D721Med (cell line): ENCODE results near the gene ZNF469.
"Not testable (repeated sequence)": the region's sequence is repeated elsewhere in the genome, so short reads cannot be mapped to it uniquely, and the experiment has no call there.

Experiments
- DNase-seq: peaks from one replicate; pipeline ENCODE4 v3.0.0; 2011; ENCODE audit warnings: low spot score; ENCODE audit not compliant: insufficient read length
- FAIRE-seq: peaks from 2 replicates; lab custom pipeline; 2011; peaks lifted over from hg19 to GRCh38; lab: Jason Lieb, UNC
- CTCF ChIP-seq: IDR thresholded peaks from 2 replicates; pipeline ENCODE4 v1.5.1; 2012; ENCODE audit warnings: mild to moderate bottlenecking, control low read depth; ENCODE audit not compliant: insufficient read depth; ENCODE audit errors: missing control alignments

The ZNF469 gene

DNA sequence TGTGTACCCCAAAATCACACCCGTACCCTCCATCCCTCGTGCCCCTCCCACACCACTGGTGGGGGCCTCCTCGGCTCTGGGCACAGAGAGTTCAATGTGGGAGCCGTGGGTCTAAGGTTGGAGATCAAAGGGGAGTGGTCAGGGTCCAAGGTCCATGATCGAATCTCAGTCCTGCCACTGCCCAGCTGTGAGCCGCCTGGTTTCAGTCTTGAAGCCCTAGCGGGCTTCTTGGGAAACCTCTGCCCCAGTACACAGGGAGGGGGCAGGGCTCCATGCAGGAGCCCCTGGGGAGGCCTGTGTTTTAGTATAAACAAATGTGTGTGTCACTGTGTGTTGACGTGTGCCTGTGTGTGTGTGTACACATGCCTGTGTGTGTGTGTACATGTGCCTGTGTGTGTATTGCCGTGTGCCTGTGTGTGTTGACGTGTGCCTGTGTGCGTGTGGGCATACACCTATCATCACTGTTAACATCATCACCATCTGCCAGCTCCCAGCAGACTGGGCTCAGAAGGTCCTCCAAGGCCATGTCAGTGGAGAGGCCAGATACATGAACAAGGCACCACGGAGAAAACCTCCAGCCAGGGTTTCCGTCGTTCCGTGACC, 26.5 kb upstream of the ZNF469 start:
- FAIRE-seq, result no peak
- DNase-seq, result no peak
- no peak for TF ChIP-seq CTCF

- TF ChIP-seq CTCF, result no peak
- FAIRE-seq, result no peak
- no peak for DNase-seq
Measured at GRCh38 chr16:88356727-88357199, 26.0 kb upstream of the ZNF469 start.

- TF ChIP-seq CTCF, result no peak
- FAIRE-seq, result no peak
- DNase-seq, result no peak
Measured at GRCh38 chr16:88357317-88358022, 25.3 kb upstream of the ZNF469 start.

DNA sequence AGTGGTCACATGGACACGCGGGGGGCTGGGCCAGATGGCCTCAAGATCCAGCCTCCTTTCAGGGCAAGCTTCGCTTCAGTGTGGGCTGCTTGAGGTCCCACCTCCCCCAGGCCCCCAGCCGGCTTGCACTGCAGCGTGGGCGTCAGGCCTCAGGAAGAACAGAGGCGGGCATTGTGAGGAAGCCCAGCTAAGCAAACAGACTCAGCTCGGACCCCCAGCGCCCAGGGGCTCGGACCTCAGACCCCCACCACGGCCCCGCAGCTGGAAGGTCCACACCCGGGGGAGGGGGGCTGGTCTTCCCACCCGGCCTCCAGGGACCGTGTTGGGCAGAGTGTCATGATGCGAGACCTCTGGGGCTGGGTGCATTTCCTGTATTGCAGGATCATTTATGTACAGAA, 24.7 kb upstream of the ZNF469 start:
- no peak for TF ChIP-seq CTCF
- no peak for FAIRE-seq
- DNase-seq, result no peak

DNA sequence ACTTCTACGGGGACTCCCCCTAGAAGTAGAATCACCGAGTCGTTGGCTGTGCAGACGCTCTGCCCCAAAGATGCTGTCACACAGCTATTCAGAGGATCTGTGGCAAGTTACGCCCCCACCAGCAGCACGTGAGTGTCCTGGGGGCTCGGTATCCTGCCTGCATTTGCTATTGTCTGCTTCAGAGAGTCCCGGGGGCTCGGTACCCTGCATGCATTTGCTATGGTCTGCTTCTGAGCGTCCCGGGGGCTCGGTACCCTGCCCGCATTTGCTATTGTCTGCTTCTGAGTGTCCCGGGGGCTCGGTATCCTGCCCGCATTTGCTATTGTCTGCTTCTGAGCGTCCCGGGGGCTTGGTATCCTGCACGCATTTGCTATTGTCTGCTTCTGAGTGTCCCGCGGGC, 23.8 kb upstream of the ZNF469 start:
- DNase-seq (no peak), FAIRE-seq (no peak)
- TF ChIP-seq CTCF, result no peak

GRCh38 chr16:88360401-88360800, 22.4 kb upstream of the ZNF469 start:
- DNase-seq, result not testable (repeated sequence)

GRCh38 chr16:88360999-88361398, 21.8 kb upstream of the ZNF469 start:
- DNase-seq (no peak), FAIRE-seq (no peak)
- TF ChIP-seq CTCF, result no peak

More at GRCh38 chr16:88360401-88360800, 22.4 kb upstream of the ZNF469 start:
- FAIRE-seq, result not testable (repeated sequence)
